Left ventricle myocardium inferior (tissue), 1 donor: ENCODE measurements around the gene NRXN3. TPM values are rescaled to one million over a fixed set of nuclear protein-coding genes. Genes with fewer than 3 reads are reported as not detected.
"Not testable (repeated sequence)": the region's sequence is repeated elsewhere in the genome, so short reads cannot be mapped to it uniquely, and the experiment has no call there.

Experiments used
- DNase-seq: peaks from one replicate; pipeline ENCODE4 v3.0.0-alpha.2; 2020
- H3K27ac ChIP-seq: fragments of 200-600 bp; replicated peaks from 2 replicates; pipeline ENCODE4 v1.8.0; 2021
- H3K27me3 ChIP-seq: fragments of 200-600 bp; 2 replicates; pipeline ENCODE4 v1.8.0; 2021; ENCODE audit warnings: low read depth
- H3K36me3 ChIP-seq: fragments of 200-600 bp; 2 replicates; pipeline ENCODE4 v1.8.0; 2021
- H3K4me1 ChIP-seq: fragments of 200-600 bp; 2 replicates; pipeline ENCODE4 v1.8.0; 2021
- H3K4me3 ChIP-seq: fragments of 200-600 bp; 2 replicates; pipeline ENCODE4 v1.8.0; 2021; ENCODE audit warnings: mild to moderate bottlenecking, moderate library complexity
- H3K9me3 ChIP-seq: fragments of 200-600 bp; replicated peaks from 2 replicates; pipeline ENCODE4 v1.8.0; 2021
- CTCF ChIP-seq: fragments of 200-600 bp; IDR thresholded peaks from 2 replicates; pipeline ENCODE4 v1.8.0; 2021; ENCODE audit warnings: antibody characterized with exemption, mild to moderate bottlenecking, borderline replicate concordance
- intact Hi-C: fragments of 100-400 bp; cut with micrococcal nuclease; formaldehyde crosslinking; loops from one replicate; pipeline ENCODE4 v1.11.0; 2022
- total RNA-seq: library from RNA; stranded (reverse); fragmentation: NEBNext Ultra II Directional; extraction: Animal tissue kit (Norgen Biotek cat#: 25700); gene quantifications from one replicate; pipeline ENCODE4 v1.2.1, GENCODE V29; 2021
- donor health status: DM: no; HTN: yes; CAD: no; lungs with severe emphysema.

NRXN3 gene
- total RNA-seq, 1 donor from 2014 or later: 1.2 TPM

DNA sequence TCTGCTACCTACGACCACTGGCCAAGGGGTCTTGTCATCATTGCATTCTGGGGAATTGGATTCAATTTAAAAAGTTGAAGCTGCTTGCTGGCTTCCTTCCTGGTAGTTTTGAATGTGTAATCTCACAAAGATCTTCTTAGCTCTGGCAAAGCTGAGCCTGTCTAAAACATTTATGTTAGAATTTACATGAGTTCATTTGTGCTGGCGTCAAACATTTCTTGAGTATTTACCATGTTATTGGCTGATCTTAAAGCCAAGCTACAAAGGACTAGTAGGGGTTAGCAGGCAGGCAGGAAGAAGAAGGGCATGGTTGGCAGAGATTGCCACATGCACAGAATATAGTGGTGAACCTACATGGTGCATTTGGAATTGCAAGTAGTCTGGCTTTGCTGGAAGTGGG lies 1596.3 kb downstream of the NRXN3 start:
- DNase-seq: no peak
- Histone ChIP-seq H3K27ac (no peak overlapping the region), H3K36me3 (no peaks in the 10 kb centered on the region), H3K4me1 (no peaks in the 10 kb centered on the region), H3K4me3 (no peak overlapping the region), H3K9me3 (peaks cover 11% of the 10 kb centered on the region), H3K27me3 (no peaks in the 10 kb centered on the region)
- intact Hi-C loops: no loop called here
- no peak for TF ChIP-seq CTCF

- no peaks in the 10 kb centered on the region for H3K4me1 ChIP-seq
- H3K27ac ChIP-seq: no peak overlapping the region
- DNase-seq: no peak
- H3K9me3 ChIP-seq: peaks cover 11% of the 10 kb centered on the region
- H3K27me3 ChIP-seq: no peaks in the 10 kb centered on the region
- intact Hi-C loops: no loop called here
- no peak for TF ChIP-seq CTCF
- H3K4me3 ChIP-seq: no peak overlapping the region
- no peaks in the 10 kb centered on the region for H3K36me3 ChIP-seq
Measured at GRCh38 chr14:79767251-79767650, 1597.1 kb downstream of the NRXN3 start.

DNA sequence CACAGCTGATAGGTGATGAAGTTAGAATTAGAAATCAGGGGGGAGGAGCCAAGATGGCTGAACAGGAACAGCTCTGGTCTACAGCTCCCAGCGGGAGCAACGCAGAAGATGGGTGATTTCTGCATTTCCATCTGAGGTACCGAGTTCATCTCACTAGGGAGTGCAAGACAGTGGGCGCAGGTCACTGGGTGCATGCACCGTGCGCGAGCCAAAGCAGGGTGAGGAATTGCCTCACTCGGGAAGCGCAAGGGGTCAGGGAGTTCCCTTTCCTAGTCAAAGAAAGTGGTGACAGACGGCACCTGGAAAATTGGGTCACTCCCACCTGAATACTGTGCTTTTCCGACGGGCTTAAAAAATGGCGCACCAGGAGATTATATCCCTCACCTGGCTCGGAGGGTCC lies 1597.5 kb downstream of the NRXN3 start:
- intact Hi-C loops, DNase-seq, H3K27ac ChIP-seq, H3K27me3 ChIP-seq, H3K4me3 ChIP-seq, H3K4me1 ChIP-seq, H3K36me3 ChIP-seq: not testable (repeated sequence)
- peaks cover 11% of the 10 kb centered on the region for H3K9me3 ChIP-seq

DNA sequence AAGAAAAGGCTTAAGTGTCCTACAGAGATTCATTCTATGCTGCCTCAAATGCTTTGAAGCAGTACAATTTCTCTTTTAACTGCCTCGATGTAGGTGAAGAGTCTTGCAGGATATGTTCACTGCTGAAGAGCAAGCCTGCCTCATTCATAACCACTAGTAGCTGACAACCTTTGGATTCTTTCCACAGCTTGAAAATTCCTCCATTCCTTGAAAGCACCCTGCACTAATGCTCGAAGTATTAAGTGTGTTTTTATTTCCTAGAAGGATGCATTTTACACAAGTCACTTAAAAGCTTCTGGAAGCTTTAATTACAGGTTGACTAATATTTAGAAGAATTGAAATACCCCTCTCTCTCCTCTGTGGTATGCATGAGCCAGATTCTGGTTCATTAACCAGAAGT lies 1611.7 kb downstream of the NRXN3 start:
- no peak overlapping the region for H3K4me3 ChIP-seq
- intact Hi-C loops: no loop called here
- H3K4me1 ChIP-seq: no peaks in the 10 kb centered on the region
- H3K27me3 ChIP-seq: no peaks in the 10 kb centered on the region
- H3K36me3 ChIP-seq: no peaks in the 10 kb centered on the region
- TF ChIP-seq CTCF: no peak
- no peak for DNase-seq
- H3K27ac ChIP-seq: no peak overlapping the region
- H3K9me3 ChIP-seq: no peaks in the 10 kb centered on the region

- Histone ChIP-seq H3K36me3 (no peaks in the 10 kb centered on the region), H3K27ac (no peak overlapping the region), H3K9me3 (no peaks in the 10 kb centered on the region), H3K4me1 (no peaks in the 10 kb centered on the region), H3K27me3 (no peaks in the 10 kb centered on the region), H3K4me3 (no peak overlapping the region)
- TF ChIP-seq CTCF: no peak
- intact Hi-C loops: no loop called here
- no peak for DNase-seq
Measured at GRCh38 chr14:79783041-79783440, 1612.9 kb downstream of the NRXN3 start.

DNA sequence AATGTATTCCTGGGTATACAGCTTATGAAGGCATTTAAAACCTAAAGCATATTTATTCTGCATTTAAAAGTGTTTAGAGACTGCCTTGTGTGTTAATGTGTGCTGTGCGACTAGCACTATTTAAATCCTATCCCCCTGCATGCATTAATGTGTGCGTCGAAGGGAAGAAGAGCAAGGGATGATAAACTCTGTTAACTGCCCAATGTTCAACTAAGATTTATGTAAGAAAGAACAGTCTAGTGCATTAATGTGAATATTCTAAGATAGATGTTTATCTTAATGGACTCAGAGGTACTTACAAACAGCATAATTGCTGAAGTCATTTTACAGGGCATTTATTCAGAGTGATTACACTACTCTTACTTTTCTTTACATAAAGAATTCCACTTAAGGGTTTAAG lies 1616.3 kb downstream of the NRXN3 start:
- intact Hi-C loops: no loop called here
- H3K9me3 ChIP-seq: no peaks in the 10 kb centered on the region
- H3K27me3 ChIP-seq: no peaks in the 10 kb centered on the region
- no peak overlapping the region for H3K4me3 ChIP-seq
- H3K36me3 ChIP-seq: no peaks in the 10 kb centered on the region
- H3K4me1 ChIP-seq: no peaks in the 10 kb centered on the region
- DNase-seq: no peak
- no peak overlapping the region for H3K27ac ChIP-seq
- TF ChIP-seq CTCF: no peak
